SK-N-MC (cell line): Measurements from ENCODE around the gene SPRED1.

ENCODE experiments used
- EZH2 ChIP-seq: fragments of 200-600 bp; sonication (generic); IDR thresholded peaks from one replicate; pipeline ENCODE4 v1.6.1; 2017; ENCODE audit warnings: antibody characterized with exemption
- POLR2AphosphoS5 ChIP-seq: IDR thresholded peaks from 2 replicates; pipeline ENCODE4 v1.6.1; 2012; ENCODE audit warnings: mild to moderate bottlenecking, low read depth, low read length, borderline replicate concordance

DNA sequence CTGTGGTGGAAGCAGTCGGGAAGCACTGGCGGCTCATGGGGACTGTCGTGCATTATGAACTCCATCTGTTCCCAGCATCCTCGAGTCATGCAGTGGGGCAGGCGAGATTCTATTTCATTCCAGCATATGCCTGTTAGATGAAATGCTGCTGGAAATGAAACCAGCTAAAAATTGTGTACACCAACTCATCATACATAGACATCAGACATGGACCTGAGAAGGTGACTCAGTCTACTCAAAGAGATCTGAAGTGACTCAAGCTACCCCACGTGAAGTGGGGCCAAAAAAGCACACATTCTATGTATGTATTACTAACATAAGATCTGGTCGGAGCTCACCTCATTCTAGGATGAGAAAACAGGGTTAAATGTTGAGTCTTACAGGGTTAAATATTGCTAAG, 153.8 kb downstream of the SPRED1 start:
- no peak for TF ChIP-seq POLR2AphosphoS5
- no peak for TF ChIP-seq EZH2
